Aorta (tissue), 5 donors: ENCODE measurements around the gene CELSR1. TPM values are rescaled to one million over a fixed set of nuclear protein-coding genes. Genes with fewer than 3 reads are reported as not detected.

Experiments
- ATAC-seq: fragments of 200-7000 bp; cut with Tn5 transposase; one replicate; pipeline ENCODE4 v1.9.1; 2022; ENCODE audit warnings: moderate library complexity; ENCODE audit not compliant: low FRiP score
- DNase-seq, 2 donors: peaks; one replicate each; pipeline ENCODE4 v3.0.0-alpha.2; 2020
- H3K27ac ChIP-seq, 2 donors: one replicate each; pipeline ENCODE4 v1.5.1; 2013; ENCODE audit warnings: low read length in 2 of 2, mild to moderate bottlenecking in 2 of 2, moderate library complexity in 2 of 2, control low read depth in 1 of 2, inconsistent platforms in 1 of 2, low read depth in 1 of 2
- H3K27me3 ChIP-seq, 2 donors: one replicate each; pipeline ENCODE4 v1.6.1; 2013; ENCODE audit warnings: control low read depth in 1 of 2, low read length in 1 of 2, mild to moderate bottlenecking in 1 of 2, moderate library complexity in 1 of 2; ENCODE audit not compliant: insufficient read depth in 2 of 2, control insufficient read depth in 1 of 2
- H3K36me3 ChIP-seq, 2 donors: one replicate each; pipeline ENCODE4 v1.6.1; 2013; ENCODE audit warnings: control low read depth in 1 of 2, low read length in 1 of 2, mild to moderate bottlenecking in 1 of 2; ENCODE audit not compliant: insufficient read depth in 2 of 2, control insufficient read depth in 1 of 2
- H3K4me1 ChIP-seq, 2 donors: one replicate each; pipeline ENCODE4 v1.6.1; 2013; ENCODE audit warnings: low read length in 2 of 2, control low read depth in 1 of 2, mild to moderate bottlenecking in 1 of 2, moderate library complexity in 1 of 2; ENCODE audit not compliant: insufficient read depth in 2 of 2, control insufficient read depth in 1 of 2
- H3K4me3 ChIP-seq, 2 donors: one replicate each; pipeline ENCODE4 v1.5.1; 2013; ENCODE audit warnings: low read length in 2 of 2, control low read depth in 1 of 2, mild to moderate bottlenecking in 1 of 2
- H3K9me3 ChIP-seq: one replicate; pipeline ENCODE4 v1.6.1; 2013; ENCODE audit warnings: mild to moderate bottlenecking, low read length; ENCODE audit not compliant: control insufficient read depth
- WGBS, 2 donors: extraction: QIAGEN DNeasy Blood & Tissue Kit; methylation state at CpG; one replicate each; pipeline ENCODE4 v1.1.7; 2013; 5-methylcytosine and 5-hydroxymethylcytosine counted together
- intact Hi-C, 2 donors: fragments of 100-400 bp; cut with DNase I; formaldehyde crosslinking; loops; one replicate each; pipeline versions ENCODE4 v1.14.2 to v1.15.0; 2022
- polyA plus RNA-seq, 2 donors: library from polyadenylated mRNA; stranded (reverse); fragments of 200-250 nt; gene quantifications; one replicate each; pipeline ENCODE4 v1.2.3, GENCODE V29; 2013
- total RNA-seq, 2 donors: library from RNA; stranded (reverse); fragmentation: NEBNext Ultra II Directional; extraction: Animal tissue kit (Norgen Biotek cat#: 25700); gene quantifications; one replicate each; pipeline ENCODE4 v1.2.1, GENCODE V29; 2021
- donor health status: healthy with polysubstance abuse.
- donor health status: Bipolar disorder and iron deficiency.
- donor health status: DM: no; HTN: no; CAD: no.
- donor health status: DM: no; HTN: no; CAD: no.
- donor health status: DM: yes; HTN: yes; CAD: no.

Gene CELSR1
- total and polyA plus RNA-seq, 4 donors = 0.15 to 3.0 (median 1.3) TPM

DNA sequence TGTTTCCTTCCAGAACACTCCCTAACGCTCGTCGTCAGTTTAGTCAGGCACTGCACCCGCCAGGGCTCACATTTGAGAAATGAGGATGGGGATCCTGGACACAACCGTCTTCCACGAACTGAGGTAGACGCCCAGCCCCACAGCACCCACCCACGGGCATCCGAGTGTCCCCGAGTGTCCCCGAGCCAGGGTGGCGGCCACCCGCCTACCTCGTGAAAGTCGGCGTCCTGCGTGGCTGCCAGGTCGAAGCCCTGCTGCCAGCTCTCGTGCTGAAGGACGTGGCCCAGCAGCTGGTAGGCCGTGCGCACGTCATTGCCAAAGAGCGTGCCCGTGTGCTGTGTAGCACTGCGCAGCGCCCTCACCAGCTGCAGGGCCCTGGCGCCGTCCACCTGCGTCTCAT, 148.3 kb downstream of the CELSR1 start:
- ATAC-seq (no peak), DNase-seq (no peak)
- 95% methylated on average over 30 of the region's 30 CpGs for WGBS, 2 donors
- no peaks in the 10 kb centered on the region for H3K9me3 ChIP-seq
- no peaks in the 10 kb centered on the region for H3K4me1 ChIP-seq
- intact Hi-C loops = no loop called here
- no peaks in the 10 kb centered on the region for H3K27me3 ChIP-seq
- H3K27ac ChIP-seq = no peak overlapping the region
- no peak overlapping the region for H3K4me3 ChIP-seq
- no peaks in the 10 kb centered on the region for H3K36me3 ChIP-seq

- Histone ChIP-seq H3K9me3 (no peaks in the 10 kb centered on the region), H3K36me3 (no peaks in the 10 kb centered on the region), H3K27me3 (no peaks in the 10 kb centered on the region), H3K4me3 (no peak overlapping the region), H3K4me1 (no peaks in the 10 kb centered on the region), H3K27ac (no peak overlapping the region)
- ATAC-seq (no peak), DNase-seq (no peak)
- 91% methylated on average over 10 of the region's 10 CpGs for WGBS, 2 donors
- intact Hi-C loops = no loop called here
Measured at GRCh38 chr22:46388647-46389046, 148.8 kb downstream of the CELSR1 start.

- WGBS, 2 donors = 90 to 93% methylated on average over 11 of the region's 11 CpGs
- intact Hi-C loops = no loop called here
Measured at GRCh38 chr22:46387748-46388147, 149.7 kb downstream of the CELSR1 start.

DNA sequence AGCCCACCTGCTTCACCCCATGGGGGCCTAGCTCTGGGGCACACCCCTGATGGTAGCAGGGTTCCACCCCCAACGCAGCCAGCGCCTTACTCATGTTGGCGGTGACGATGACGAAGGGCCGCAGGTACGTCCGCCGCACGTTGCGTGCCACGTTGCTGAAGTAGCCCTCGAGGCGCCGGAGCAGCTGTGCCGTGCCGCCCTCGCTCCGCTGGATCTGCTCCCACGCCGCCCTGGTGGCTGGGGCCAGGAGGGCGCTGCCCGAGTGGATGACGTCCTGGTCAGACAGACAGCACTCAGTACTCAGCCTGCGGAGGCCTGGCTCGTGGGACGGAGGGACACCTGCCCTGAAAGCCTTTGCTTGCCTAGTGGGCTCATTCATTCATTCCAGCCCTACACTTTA, 151.1 kb downstream of the CELSR1 start:
- DNase-seq (peak in 1 of 2 donors; percentile 65), ATAC-seq (no peak)
- no peaks in the 10 kb centered on the region for H3K4me1 ChIP-seq
- H3K9me3 ChIP-seq = no peaks in the 10 kb centered on the region
- WGBS, 2 donors = 95 to 96% methylated on average over 27 of the region's 27 CpGs
- intact Hi-C loops = no loop called here
- no peaks in the 10 kb centered on the region for H3K27me3 ChIP-seq
- H3K4me3 ChIP-seq = no peak overlapping the region
- no peak overlapping the region for H3K27ac ChIP-seq
- H3K36me3 ChIP-seq = no peaks in the 10 kb centered on the region

More at GRCh38 chr22:46387748-46388147, 149.7 kb downstream of the CELSR1 start:
- H3K27ac ChIP-seq = no peak overlapping the region
- no peak for DNase-seq
- H3K9me3 ChIP-seq = no peaks in the 10 kb centered on the region
- no peaks in the 10 kb centered on the region for H3K27me3 ChIP-seq
- no peaks in the 10 kb centered on the region for H3K36me3 ChIP-seq
- ATAC-seq = no peak
- H3K4me3 ChIP-seq = no peak overlapping the region
- no peaks in the 10 kb centered on the region for H3K4me1 ChIP-seq

- H3K27me3 ChIP-seq = no peaks in the 10 kb centered on the region
- WGBS, 2 donors = 92 to 97% methylated on average over 15 of the region's 15 CpGs
- no peaks in the 10 kb centered on the region for H3K36me3 ChIP-seq
- no peaks in the 10 kb centered on the region for H3K4me1 ChIP-seq
- intact Hi-C loops = no loop called here
- H3K4me3 ChIP-seq = no peak overlapping the region
- ATAC-seq (no peak), DNase-seq (no peak)
- H3K27ac ChIP-seq = no peak overlapping the region
- no peaks in the 10 kb centered on the region for H3K9me3 ChIP-seq
Measured at GRCh38 chr22:46382524-46382923, 154.9 kb downstream of the CELSR1 start.

DNA sequence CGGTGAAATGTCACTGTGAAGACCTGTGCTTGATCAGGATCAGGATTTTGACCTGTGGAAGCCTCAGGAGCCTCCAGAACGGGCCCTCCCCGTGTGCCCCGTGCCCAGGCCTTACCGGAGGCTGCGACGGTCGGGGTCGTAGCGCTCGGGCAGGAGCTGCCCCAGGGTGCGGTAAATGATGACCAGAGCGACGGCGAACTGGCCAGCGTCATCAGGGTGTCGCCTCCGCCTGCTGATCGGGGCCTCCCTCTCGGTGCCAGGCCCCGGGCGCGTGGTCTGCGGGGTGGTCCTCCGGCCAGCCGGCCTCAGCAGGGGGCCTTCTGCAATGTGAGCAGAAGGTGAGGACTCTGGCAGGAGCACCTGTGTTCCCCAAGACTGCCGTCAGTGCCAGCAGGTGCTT, 155.7 kb downstream of the CELSR1 start:
- intact Hi-C loops = no loop called here
- 96 to 97% methylated on average over 27 of the region's 27 CpGs for WGBS, 2 donors

DNA sequence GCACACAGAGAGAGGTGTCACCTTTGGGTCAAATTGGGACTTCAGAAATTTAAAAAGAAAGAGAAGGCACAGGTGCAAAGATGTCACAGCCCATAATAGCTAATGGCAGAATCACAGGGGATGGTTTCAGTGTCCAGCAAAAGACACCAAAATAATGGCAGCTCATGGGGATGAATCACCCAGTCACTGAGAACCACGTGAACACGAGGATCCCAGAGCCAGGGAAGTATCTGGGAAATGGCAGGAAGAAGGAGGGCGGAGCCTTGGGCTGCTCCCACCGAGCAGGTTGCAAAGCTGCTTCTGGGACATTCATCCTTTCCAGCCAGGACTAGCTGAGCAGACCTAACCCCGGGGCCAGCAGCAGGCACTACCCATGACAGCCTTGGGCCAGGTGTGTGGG, 156.3 kb downstream of the CELSR1 start:
- intact Hi-C loops = no loop called here
- DNase-seq (no peak), ATAC-seq (no peak)
- Histone ChIP-seq H3K9me3 (peaks cover 2% of the 10 kb centered on the region), H3K27me3 (no peaks in the 10 kb centered on the region), H3K4me1 (no peaks in the 10 kb centered on the region), H3K4me3 (no peak overlapping the region), H3K27ac (no peak overlapping the region), H3K36me3 (no peaks in the 10 kb centered on the region)
- WGBS, 2 donors = 64% methylated on average over 5 of the region's 5 CpGs

More for the DNA sequence above, 155.7 kb downstream of the CELSR1 start:
- Histone ChIP-seq H3K9me3 (peaks cover 2% of the 10 kb centered on the region), H3K27me3 (no peaks in the 10 kb centered on the region), H3K4me1 (no peaks in the 10 kb centered on the region), H3K27ac (no peak overlapping the region), H3K36me3 (no peaks in the 10 kb centered on the region), H3K4me3 (no peak overlapping the region)
- ATAC-seq (no peak), DNase-seq (no peak)

- Histone ChIP-seq H3K4me3 (no peak overlapping the region), H3K9me3 (peaks cover 2% of the 10 kb centered on the region), H3K4me1 (no peaks in the 10 kb centered on the region), H3K27me3 (no peaks in the 10 kb centered on the region), H3K36me3 (no peaks in the 10 kb centered on the region), H3K27ac (no peak overlapping the region)
- WGBS, 2 donors = 93 to 97% methylated on average over 17 of the region's 17 CpGs
- ATAC-seq = no peak
- intact Hi-C loops = no loop called here
- DNase-seq = no peak
Measured at GRCh38 chr22:46380581-46380980, 156.8 kb downstream of the CELSR1 start.

GRCh38 chr22:46380069-46380468, 157.4 kb downstream of the CELSR1 start:
- DNase-seq (no peak), ATAC-seq (peak; percentile 39)
- Histone ChIP-seq H3K9me3 (peaks cover 3% of the 10 kb centered on the region), H3K36me3 (no peaks in the 10 kb centered on the region), H3K27me3 (no peaks in the 10 kb centered on the region), H3K4me3 (no peak overlapping the region), H3K27ac (no peak overlapping the region), H3K4me1 (no peaks in the 10 kb centered on the region)
- 88% methylated on average over 19 of the region's 19 CpGs for WGBS, 2 donors
- intact Hi-C loops = no loop called here
